ENCODE measurements around the gene GLTPD2.

DNA sequence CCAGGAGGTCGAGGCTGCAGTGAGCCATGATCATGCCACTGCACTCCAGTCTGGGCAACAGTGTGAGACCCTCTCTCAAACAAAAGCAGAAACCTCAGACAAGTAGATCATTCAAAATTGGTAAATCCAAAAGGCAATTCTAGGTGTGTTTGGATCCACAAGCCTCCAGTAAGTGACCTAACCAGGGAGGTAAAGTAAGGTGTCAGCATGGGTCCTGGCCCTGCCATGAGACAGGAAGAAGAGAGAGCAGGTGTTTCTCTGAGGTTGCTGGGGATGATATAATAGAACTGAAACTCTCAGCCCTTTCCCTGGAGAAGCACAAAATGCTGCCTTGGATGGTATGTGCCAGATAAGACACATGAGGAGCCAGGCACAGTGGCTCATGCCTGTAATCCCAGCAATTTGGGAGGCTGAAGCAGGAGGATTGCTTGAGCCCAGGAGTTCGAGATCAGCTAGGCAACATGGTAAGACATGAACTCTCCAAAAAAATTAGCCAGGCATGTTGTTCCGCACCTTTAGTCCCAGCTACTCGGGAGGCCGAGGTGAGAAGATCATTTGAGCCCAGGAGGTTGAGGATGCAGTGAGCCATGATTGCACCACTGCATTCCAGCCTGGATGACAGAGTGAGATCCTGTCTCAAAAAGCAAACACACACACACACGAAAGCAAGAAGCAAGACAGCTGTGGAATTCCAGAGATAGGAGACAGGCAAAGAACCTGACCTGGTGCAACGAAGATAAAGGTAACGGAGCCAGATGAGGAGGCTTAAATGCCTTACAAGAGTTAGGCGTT lies 10.6 kb upstream of the GLTPD2 start:
- TF ChIP-seq CTCF (IDR thresholded peaks at IDR 0.05; ENCODE audit: low read depth, low read length) = no peak
- TF ChIP-seq EZH2phosphoT487 (IDR thresholded peaks at IDR 0.05; ENCODE audit: low read depth) = no peak

All from OCI-LY3 (cell line).